MCF 10A (cell line): ENCODE results near the gene PINLYP. TPM values are rescaled to one million over a fixed set of nuclear protein-coding genes. Genes with fewer than 3 reads are reported as not detected.
A peak's percentile ranks its signal among the peaks of the same experiment; 100 is the strongest.

ENCODE experiments used
- BruUV-seq: library from RNA; stranded (reverse); fragments of 400-500 nt; replicated peaks from 2 replicates; lab custom pipeline; 2021; lab: Mats Ljungman, UMichigan
- CTCF ChIA-PET: fragments of 300-600 bp; sonication (Branson Sonifier 250); formaldehyde crosslinking; extraction: SDS; loops from one replicate; lab custom pipeline; 2021; ENCODE audit warnings: antibody characterized with exemption, inconsistent platforms; lab: Yijun Ruan, JAX
- POLR2A ChIA-PET: fragments of 300-600, 350-650 bp; sonication (Branson Sonifier 250); formaldehyde crosslinking; extraction: SDS; loops from one replicate; lab custom pipeline; 2020; ENCODE audit warnings: antibody characterized with exemption, inconsistent platforms; lab: Yijun Ruan, JAX
- DNase-seq: peaks from one replicate; pipeline ENCODE4 v3.0.0-alpha.2; 2018; ENCODE audit not compliant: unreplicated experiment
- H3K27ac Mint-ChIP-seq: one replicate; pipeline ENCODE4 v1.8.0; 2022; ENCODE audit warnings: mild to moderate bottlenecking, low read depth, mixed read lengths; ENCODE audit not compliant: unreplicated experiment
- H3K27me3 Mint-ChIP-seq: one replicate; pipeline ENCODE4 v1.8.0; 2022; ENCODE audit warnings: mixed read lengths; ENCODE audit not compliant: insufficient read depth, unreplicated experiment
- H3K36me3 Mint-ChIP-seq: one replicate; pipeline ENCODE4 v1.8.0; 2022; ENCODE audit warnings: mild to moderate bottlenecking, moderate library complexity, mixed read lengths; ENCODE audit not compliant: insufficient read depth, unreplicated experiment
- H3K4me1 Mint-ChIP-seq: one replicate; pipeline ENCODE4 v1.8.0; 2022; ENCODE audit warnings: mixed read lengths; ENCODE audit not compliant: insufficient read depth, unreplicated experiment
- H3K4me3 Mint-ChIP-seq: one replicate; pipeline ENCODE4 v1.8.0; 2022; ENCODE audit warnings: mild to moderate bottlenecking, moderate library complexity, mixed read lengths; ENCODE audit not compliant: unreplicated experiment
- H3K9me3 Mint-ChIP-seq: one replicate; pipeline ENCODE4 v1.8.0; 2022; ENCODE audit warnings: mixed read lengths; ENCODE audit not compliant: unreplicated experiment
- intact Hi-C: fragments of 100-400 bp; cut with micrococcal nuclease; formaldehyde crosslinking; loops from 2 replicates; pipeline ENCODE4 v1.14.1; 2022
- total RNA-seq: library from RNA; stranded (reverse); gene quantifications from 2 replicates; pipeline ENCODE4 v1.2.3, GENCODE V29; 2022
- TF ChIP-seq, protein P1 (sequence below): fragments of 200-600 bp; IDR thresholded peaks from one replicate; pipeline ENCODE4 v1.8.0; 2022; ENCODE audit warnings: antibody characterized with exemption, mild to moderate bottlenecking; ENCODE audit not compliant: unreplicated experiment

Gene PINLYP
- total RNA-seq, 1 experiment from 2014 or later, result not detected

GRCh38 chr19:43574424-43575155 is 1.0 kb upstream of the PINLYP start:
- intact Hi-C loops, result loop anchor here (1.0 kb wide), 1 partner anchor 22 kb away; the partner anchor contains the start of genes IRGQ and ZNF576
- DNase-seq, result peak; percentile 43
- TSS peak; percentile 53 for BruUV-seq

DNA sequence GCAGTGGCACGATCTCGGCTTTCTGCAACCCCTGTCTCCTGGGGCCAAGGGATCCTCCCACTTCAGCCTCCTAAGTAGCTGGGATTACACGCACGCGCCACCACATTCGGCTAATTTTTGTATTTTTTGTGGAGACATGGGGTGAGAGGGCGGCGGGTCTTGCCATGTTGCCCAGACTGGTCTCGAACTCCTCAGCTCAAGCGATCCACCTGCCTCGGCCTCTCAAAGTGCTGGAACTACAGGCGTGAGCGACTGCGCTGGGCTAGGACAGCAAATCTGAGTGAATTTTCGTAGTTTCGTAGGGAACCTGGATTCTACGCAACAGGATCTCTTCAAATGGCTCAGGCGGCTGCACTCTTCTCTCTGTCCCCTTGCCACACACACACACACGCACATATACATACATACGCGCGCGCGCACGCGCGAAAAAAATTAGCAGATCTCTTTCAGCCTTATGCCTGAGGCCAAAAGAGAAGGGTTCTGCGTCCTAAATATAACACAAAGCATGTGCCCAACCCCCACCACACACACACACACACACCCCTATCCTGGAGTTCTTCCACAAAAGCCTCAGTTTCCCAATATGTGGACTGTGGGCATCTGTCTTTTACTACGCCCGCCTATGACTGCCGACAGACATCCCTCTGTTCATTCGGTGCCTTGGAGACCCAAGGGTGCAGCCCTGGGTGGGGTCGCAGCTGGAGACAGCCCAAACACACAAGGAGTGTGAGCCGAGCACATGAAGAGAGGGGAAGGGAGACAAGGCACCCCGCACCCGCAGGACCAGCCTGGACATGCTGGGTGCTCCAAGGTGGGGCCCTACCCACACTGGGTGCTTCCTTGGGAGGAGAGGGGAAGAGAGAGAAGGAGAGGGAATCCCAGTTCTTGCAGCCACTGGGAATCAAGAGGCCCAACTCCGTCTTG is 616 bp downstream of the PINLYP start:
- DNase-seq, result no peak
- TF ChIP-seq, protein P1, sequence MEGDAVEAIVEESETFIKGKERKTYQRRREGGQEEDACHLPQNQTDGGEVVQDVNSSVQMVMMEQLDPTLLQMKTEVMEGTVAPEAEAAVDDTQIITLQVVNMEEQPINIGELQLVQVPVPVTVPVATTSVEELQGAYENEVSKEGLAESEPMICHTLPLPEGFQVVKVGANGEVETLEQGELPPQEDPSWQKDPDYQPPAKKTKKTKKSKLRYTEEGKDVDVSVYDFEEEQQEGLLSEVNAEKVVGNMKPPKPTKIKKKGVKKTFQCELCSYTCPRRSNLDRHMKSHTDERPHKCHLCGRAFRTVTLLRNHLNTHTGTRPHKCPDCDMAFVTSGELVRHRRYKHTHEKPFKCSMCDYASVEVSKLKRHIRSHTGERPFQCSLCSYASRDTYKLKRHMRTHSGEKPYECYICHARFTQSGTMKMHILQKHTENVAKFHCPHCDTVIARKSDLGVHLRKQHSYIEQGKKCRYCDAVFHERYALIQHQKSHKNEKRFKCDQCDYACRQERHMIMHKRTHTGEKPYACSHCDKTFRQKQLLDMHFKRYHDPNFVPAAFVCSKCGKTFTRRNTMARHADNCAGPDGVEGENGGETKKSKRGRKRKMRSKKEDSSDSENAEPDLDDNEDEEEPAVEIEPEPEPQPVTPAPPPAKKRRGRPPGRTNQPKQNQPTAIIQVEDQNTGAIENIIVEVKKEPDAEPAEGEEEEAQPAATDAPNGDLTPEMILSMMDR, result no peak
- Mint-ChIP-seq H3K27me3 (peaks cover 14% of the 10 kb centered on the region), H3K9me3 (no peaks in the 10 kb centered on the region), H3K4me3 (peak overlapping the region; percentile 98), H3K27ac (peak overlapping the region; percentile 39), H3K36me3 (peaks cover 7% of the 10 kb centered on the region), H3K4me1 (peaks cover 8% of the 10 kb centered on the region)
- no TSS peak for BruUV-seq
- intact Hi-C loops, result loop anchor here (1.0 kb wide), 1 partner anchor 20 kb away; the partner anchor contains the start of genes IRGQ and ZNF576
- ChIA-PET CTCF (interaction anchor here (0.7 to 0.8 kb wide), 2 partner anchors 18 to 32 kb away, joined by 3 to 4 read pairs; no protein-coding TSS in a partner anchor), POLR2A (interaction anchor here (0.7 to 3.0 kb wide), 3 partner anchors 19 to 111 kb away, joined by 3 to 55 read pairs (median 19); partner anchors contain the start of genes ETHE1, IRGQ and ZNF576)

More at GRCh38 chr19:43574424-43575155, 1.0 kb upstream of the PINLYP start:
- Mint-ChIP-seq H3K27ac (peak overlapping the region; percentile 98), H3K27me3 (peaks cover 14% of the 10 kb centered on the region), H3K4me1 (peaks cover 16% of the 10 kb centered on the region), H3K9me3 (no peaks in the 10 kb centered on the region), H3K4me3 (peak overlapping the region; percentile 98), H3K36me3 (peaks cover 12% of the 10 kb centered on the region)
- POLR2A ChIA-PET, result interaction anchor here (0.7 to 3.0 kb wide), 8 partner anchors 10 to 177 kb away, joined by 3 to 55 read pairs (median 6); partner anchors contain the start of genes ETHE1, IRGQ, LYPD3 and ZNF575
- CTCF ChIA-PET, result interaction anchor here (0.5 to 2.1 kb wide), 10 partner anchors 10 to 190 kb away, joined by 3 to 10 read pairs (median 4); no protein-coding TSS in a partner anchor
- TF ChIP-seq, protein P1, result no peak

DNA sequence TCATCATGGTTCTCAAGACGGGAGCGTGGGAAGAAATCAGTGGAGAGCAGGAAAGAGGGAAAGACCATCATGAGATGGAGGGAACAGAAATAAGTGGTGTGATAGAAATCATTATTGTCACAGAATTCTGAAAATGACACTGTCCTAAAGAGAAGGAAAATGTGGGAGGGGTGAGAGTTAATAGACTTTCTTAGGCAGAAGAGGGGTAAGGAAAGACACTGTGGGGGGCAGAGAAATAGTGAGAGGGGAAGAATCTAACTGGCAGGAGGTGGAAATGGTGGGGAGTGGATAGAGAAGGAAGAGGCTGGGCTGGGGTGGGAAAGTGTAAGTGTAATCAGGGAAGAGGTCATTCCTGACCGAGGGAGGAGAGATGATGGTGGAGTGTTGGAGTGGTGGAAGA is 3.2 kb downstream of the PINLYP start:
- TF ChIP-seq, protein P1, result no peak
- no peak overlapping the region for H3K27ac Mint-ChIP-seq
- H3K4me3 Mint-ChIP-seq, result no peak overlapping the region
- no peaks in the 10 kb centered on the region for H3K9me3 Mint-ChIP-seq
- no peak for DNase-seq
- intact Hi-C loops, result no loop called here
- H3K36me3 Mint-ChIP-seq, result peaks cover 6% of the 10 kb centered on the region
- H3K4me1 Mint-ChIP-seq, result no peaks in the 10 kb centered on the region
- ChIA-PET CTCF (interaction anchor here (2.0 kb wide), 1 partner anchor 16 kb away, joined by 10 read pairs; no protein-coding TSS in a partner anchor), POLR2A (no interaction called here)
- H3K27me3 Mint-ChIP-seq, result peaks cover 14% of the 10 kb centered on the region
- no TSS peak for BruUV-seq
